Mesenchymal stem cell (in vitro differentiated cells and primary cell): Measurements from ENCODE around the gene SPINT2.

Source experiments
- DNase-seq: peaks from one replicate; pipeline ENCODE4 v3.0.0-alpha.2; 2013
- H2AFZ ChIP-seq: one replicate; pipeline ENCODE4 v1.6.1; 2013; ENCODE audit warnings: low read depth, mild to moderate bottlenecking, control low read depth, inconsistent platforms, low read length, moderate library complexity
- H2AK5ac ChIP-seq: 2 replicates; pipeline ENCODE4 v1.6.1; 2013; ENCODE audit warnings: low read length, moderate library complexity, mild to moderate bottlenecking, inconsistent platforms; ENCODE audit not compliant: severe bottlenecking
- H2BK120ac ChIP-seq: one replicate; pipeline ENCODE4 v1.6.1; 2013; ENCODE audit warnings: low read depth, mild to moderate bottlenecking, inconsistent platforms, low read length, moderate library complexity
- H2BK12ac ChIP-seq, 2 experiments: one replicate each; pipeline ENCODE4 v1.6.1; 2013; ENCODE audit warnings: inconsistent platforms in 2 of 2, low read length in 2 of 2, mild to moderate bottlenecking in 2 of 2, moderate library complexity in 2 of 2, control low read depth in 1 of 2
- H2BK15ac ChIP-seq: one replicate; pipeline ENCODE4 v1.6.1; 2013; ENCODE audit warnings: mild to moderate bottlenecking, low read depth, inconsistent platforms; ENCODE audit not compliant: poor library complexity, severe bottlenecking
- H2BK5ac ChIP-seq: 2 replicates; pipeline ENCODE4 v1.6.1; 2013; ENCODE audit warnings: low read depth, mild to moderate bottlenecking, low read length, control low read depth, inconsistent platforms; ENCODE audit not compliant: poor library complexity, severe bottlenecking
- H3K14ac ChIP-seq, 2 experiments: one replicate each; pipeline ENCODE4 v1.6.1; 2013; ENCODE audit warnings: inconsistent platforms in 2 of 2, low read length in 2 of 2, control low read depth in 1 of 2, mild to moderate bottlenecking in 1 of 2, moderate library complexity in 1 of 2
- H3K18ac ChIP-seq, 2 experiments: one replicate each; pipeline ENCODE4 v1.6.1; 2013; ENCODE audit warnings: inconsistent platforms in 2 of 2, low read length in 2 of 2, control low read depth in 1 of 2, low read depth in 1 of 2, mild to moderate bottlenecking in 1 of 2
- H3K23ac ChIP-seq, 2 experiments: one replicate each; pipeline ENCODE4 v1.6.1; 2013; ENCODE audit warnings: inconsistent platforms in 2 of 2, low read length in 2 of 2, mild to moderate bottlenecking in 2 of 2, moderate library complexity in 2 of 2, control low read depth in 1 of 2
- H3K27ac ChIP-seq: 2 replicates; pipeline ENCODE4 v1.5.1; 2013; ENCODE audit warnings: mild to moderate bottlenecking, moderate library complexity, low read length, control low read depth, inconsistent platforms; ENCODE audit not compliant: poor library complexity, severe bottlenecking
- H3K27me3 ChIP-seq, 2 experiments: 2 replicates each; pipeline versions ENCODE4 v1.6.1 to v1.7.0; 2013; ENCODE audit warnings: low read length in 2 of 2, mild to moderate bottlenecking in 2 of 2, moderate library complexity in 2 of 2, control low read depth in 1 of 2, inconsistent platforms in 1 of 2; ENCODE audit not compliant: control insufficient read depth in 1 of 2, insufficient read depth in 1 of 2
- H3K36me3 ChIP-seq, 2 experiments: 2 replicates each; pipeline versions ENCODE4 v1.6.1 to v1.7.0; 2013; ENCODE audit warnings: low read length in 2 of 2, control low read depth in 1 of 2, inconsistent platforms in 1 of 2, low read depth in 1 of 2, mild to moderate bottlenecking in 1 of 2; ENCODE audit not compliant: insufficient read depth in 2 of 2, control insufficient read depth in 1 of 2
- H3K4ac ChIP-seq, 2 experiments: one replicate each; pipeline ENCODE4 v1.6.1; 2013; ENCODE audit warnings: inconsistent platforms in 2 of 2, low read length in 2 of 2, mild to moderate bottlenecking in 2 of 2, moderate library complexity in 2 of 2, control low read depth in 1 of 2, low read depth in 1 of 2
- H3K4me1 ChIP-seq: 2 replicates; pipeline ENCODE4 v1.6.1; 2013; ENCODE audit warnings: low read depth, low read length, control low read depth; ENCODE audit not compliant: control insufficient read depth, insufficient read depth
- H3K4me2 ChIP-seq: 2 replicates; pipeline ENCODE4 v1.6.1; 2013; ENCODE audit warnings: low read length, mild to moderate bottlenecking, inconsistent platforms; ENCODE audit not compliant: poor library complexity, severe bottlenecking
- H3K4me3 ChIP-seq, 2 experiments: 2 replicates each; pipeline versions ENCODE4 v1.5.1 to v1.7.0; 2013; ENCODE audit warnings: low read length in 2 of 2, mild to moderate bottlenecking in 2 of 2, control low read depth in 1 of 2, low read depth in 1 of 2; ENCODE audit not compliant: insufficient read depth in 1 of 2
- H3K79me1 ChIP-seq: replicated peaks from 2 replicates; pipeline ENCODE4 v1.6.1; 2013; ENCODE audit warnings: mild to moderate bottlenecking, control low read depth, low read length, inconsistent platforms; ENCODE audit not compliant: poor library complexity, severe bottlenecking
- H3K9ac ChIP-seq: 2 replicates; pipeline ENCODE4 v1.7.0; 2013; ENCODE audit warnings: mild to moderate bottlenecking, low read length, moderate library complexity
- H3K9me3 ChIP-seq: 2 replicates; pipeline ENCODE4 v1.7.0; 2013; ENCODE audit warnings: mild to moderate bottlenecking, low read length; ENCODE audit not compliant: control insufficient read depth
- H4K8ac ChIP-seq: one replicate; pipeline ENCODE4 v1.6.1; 2013; ENCODE audit warnings: inconsistent platforms, mild to moderate bottlenecking, low read length, moderate library complexity
- H4K91ac ChIP-seq: one replicate; pipeline ENCODE4 v1.6.1; 2013; ENCODE audit warnings: mild to moderate bottlenecking, low read length, inconsistent platforms
- WGBS: methylation state at CpG from one replicate; pipeline ENCODE4 v1.1.7; 2013; ENCODE audit warnings: mixed read lengths; 5-methylcytosine and 5-hydroxymethylcytosine counted together

SPINT2 gene

DNA sequence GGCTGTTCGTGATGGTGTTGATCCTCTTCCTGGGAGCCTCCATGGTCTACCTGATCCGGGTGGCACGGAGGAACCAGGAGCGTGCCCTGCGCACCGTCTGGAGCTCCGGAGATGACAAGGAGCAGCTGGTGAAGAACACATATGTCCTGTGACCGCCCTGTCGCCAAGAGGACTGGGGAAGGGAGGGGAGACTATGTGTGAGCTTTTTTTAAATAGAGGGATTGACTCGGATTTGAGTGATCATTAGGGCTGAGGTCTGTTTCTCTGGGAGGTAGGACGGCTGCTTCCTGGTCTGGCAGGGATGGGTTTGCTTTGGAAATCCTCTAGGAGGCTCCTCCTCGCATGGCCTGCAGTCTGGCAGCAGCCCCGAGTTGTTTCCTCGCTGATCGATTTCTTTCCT is 27.5 kb downstream of the SPINT2 start:
- Histone ChIP-seq H3K18ac (peak overlapping the region; percentile 61 to 71), H3K36me3 (peaks cover 0 to 57% of the 10 kb centered on the region in 2 experiments), H4K91ac (peak overlapping the region; percentile 80), H3K27ac (no peak overlapping the region), H3K9me3 (no peaks in the 10 kb centered on the region), H2BK5ac (no peak overlapping the region), H3K4ac (peak overlapping the region; percentile 26 to 71), H3K79me1 (peaks cover 5% of the 10 kb centered on the region), H3K4me2 (no peak overlapping the region), H3K14ac (peak overlapping the region in 1 of 2 experiments; percentile 19), H2BK15ac (peak overlapping the region; percentile 55), H3K23ac (no peak overlapping the region), H2AK5ac (no peak overlapping the region), H2BK120ac (no peak overlapping the region), H3K27me3 (no peaks in the 10 kb centered on the region), H3K4me3 (no peak overlapping the region), H2AFZ (no peak overlapping the region), H2BK12ac (peak overlapping the region in 1 of 2 experiments; percentile 77), H3K9ac (peak overlapping the region; percentile 48), H4K8ac (no peak overlapping the region), H3K4me1 (peaks cover 21% of the 10 kb centered on the region)
- WGBS: 86% methylated on average over 15 of the region's 15 CpGs
- DNase-seq: no peak

GRCh38 chr19:38293281-38293680 is 28.9 kb downstream of the SPINT2 start:
- DNase-seq: no peak
- Histone ChIP-seq H2BK5ac (no peak overlapping the region), H3K9ac (no peak overlapping the region), H2BK15ac (peak overlapping the region; percentile 34), H3K36me3 (peaks cover 0 to 48% of the 10 kb centered on the region in 2 experiments), H3K14ac (no peak overlapping the region), H3K27ac (no peak overlapping the region), H2BK120ac (no peak overlapping the region), H3K27me3 (no peaks in the 10 kb centered on the region), H3K9me3 (no peaks in the 10 kb centered on the region), H3K4me2 (no peak overlapping the region), H3K4me3 (no peak overlapping the region), H2AK5ac (no peak overlapping the region), H3K79me1 (peaks cover 5% of the 10 kb centered on the region), H2AFZ (no peak overlapping the region), H3K18ac (no peak overlapping the region), H4K8ac (peak overlapping the region; percentile 55), H3K4ac (no peak overlapping the region), H3K23ac (no peak overlapping the region), H2BK12ac (peak overlapping the region in 1 of 2 experiments; percentile 31), H4K91ac (peak overlapping the region; percentile 47), H3K4me1 (peaks cover 21% of the 10 kb centered on the region)
- WGBS: 94% methylated on average over 6 of the region's 9 CpGs

GRCh38 chr19:38294090-38294489 is 29.7 kb downstream of the SPINT2 start:
- H4K91ac ChIP-seq: no peak overlapping the region
- no peak overlapping the region for H3K4me3 ChIP-seq
- H3K4me1 ChIP-seq: peaks cover 28% of the 10 kb centered on the region
- H2BK120ac ChIP-seq: no peak overlapping the region
- H2AK5ac ChIP-seq: no peak overlapping the region
- H3K14ac ChIP-seq: no peak overlapping the region
- H3K36me3 ChIP-seq: peaks cover 0 to 40% of the 10 kb centered on the region in 2 experiments
- no peak for DNase-seq
- 87% methylated on average over 8 of the region's 8 CpGs for WGBS
- no peak overlapping the region for H2BK5ac ChIP-seq
- H3K9ac ChIP-seq: no peak overlapping the region
- H3K18ac ChIP-seq: no peak overlapping the region
- no peak overlapping the region for H3K4ac ChIP-seq
- H2BK12ac ChIP-seq: no peak overlapping the region
- H2AFZ ChIP-seq: no peak overlapping the region
- peaks cover 5% of the 10 kb centered on the region for H3K79me1 ChIP-seq
- H2BK15ac ChIP-seq: no peak overlapping the region
- H3K27ac ChIP-seq: no peak overlapping the region
- H3K23ac ChIP-seq: no peak overlapping the region
- H3K4me2 ChIP-seq: no peak overlapping the region
- no peak overlapping the region for H4K8ac ChIP-seq
- no peaks in the 10 kb centered on the region for H3K9me3 ChIP-seq
- no peaks in the 10 kb centered on the region for H3K27me3 ChIP-seq

GRCh38 chr19:38298821-38299680 is 34.7 kb downstream of the SPINT2 start:
- DNase-seq: peak; percentile 95
- H2BK120ac ChIP-seq: no peak overlapping the region
- peak overlapping the region; percentile 84 for H3K27ac ChIP-seq
- peak overlapping the region; percentile 90 for H2AK5ac ChIP-seq
- peak overlapping the region; percentile 68 for H2BK5ac ChIP-seq
- no peak overlapping the region for H3K4me2 ChIP-seq
- peaks cover 22% of the 10 kb centered on the region for H3K4me1 ChIP-seq
- no peak overlapping the region for H3K14ac ChIP-seq
- H4K91ac ChIP-seq: peak overlapping the region; percentile 43
- no peaks in the 10 kb centered on the region for H3K79me1 ChIP-seq
- 43% methylated on average over 11 of the region's 11 CpGs for WGBS
- H3K27me3 ChIP-seq: no peaks in the 10 kb centered on the region
- H2BK12ac ChIP-seq: peak overlapping the region; percentile 60 to 75
- no peak overlapping the region for H3K4me3 ChIP-seq
- no peak overlapping the region for H3K23ac ChIP-seq
- H3K18ac ChIP-seq: peak overlapping the region; percentile 27 to 34
- H2AFZ ChIP-seq: no peak overlapping the region
- no peaks in the 10 kb centered on the region for H3K9me3 ChIP-seq
- H2BK15ac ChIP-seq: no peak overlapping the region
- H3K36me3 ChIP-seq: peaks cover 0 to 11% of the 10 kb centered on the region in 2 experiments
- no peak overlapping the region for H3K4ac ChIP-seq
- H3K9ac ChIP-seq: no peak overlapping the region
- H4K8ac ChIP-seq: peak overlapping the region; percentile 51
